ENCODE measurements around the gene PLCB4.

DNA sequence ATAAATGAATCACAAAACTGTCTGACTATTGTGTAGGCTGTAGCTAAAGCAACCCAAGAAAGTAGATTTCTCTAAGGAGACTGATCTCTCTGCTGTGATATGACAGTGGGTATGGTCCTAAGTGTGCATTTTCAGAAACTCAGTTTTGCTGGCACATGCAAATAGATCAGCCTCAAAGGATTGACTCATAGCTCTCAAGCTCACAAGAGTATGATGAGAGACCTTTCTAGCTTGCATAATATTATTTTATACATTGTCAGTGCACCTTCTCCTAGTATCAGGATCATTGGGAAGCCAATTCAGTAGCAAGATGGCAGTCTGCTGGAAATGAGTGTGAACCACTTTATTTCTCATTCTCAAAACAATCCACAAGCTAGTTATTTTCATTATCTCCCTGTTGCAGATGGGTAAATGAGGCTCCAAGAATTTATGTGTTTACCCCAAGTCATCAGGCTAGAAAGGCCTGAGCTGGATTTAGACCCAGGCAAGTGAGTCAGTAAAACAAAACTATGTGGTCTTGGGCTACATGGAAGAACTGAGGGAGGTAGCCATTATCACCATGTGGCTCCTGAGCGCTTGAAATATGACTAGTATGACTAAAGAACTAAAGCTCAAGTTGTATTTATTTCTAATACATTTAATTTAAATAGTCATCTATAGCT lies 27.9 kb upstream of the PLCB4 start:
- TF ChIP-seq, protein P1, sequence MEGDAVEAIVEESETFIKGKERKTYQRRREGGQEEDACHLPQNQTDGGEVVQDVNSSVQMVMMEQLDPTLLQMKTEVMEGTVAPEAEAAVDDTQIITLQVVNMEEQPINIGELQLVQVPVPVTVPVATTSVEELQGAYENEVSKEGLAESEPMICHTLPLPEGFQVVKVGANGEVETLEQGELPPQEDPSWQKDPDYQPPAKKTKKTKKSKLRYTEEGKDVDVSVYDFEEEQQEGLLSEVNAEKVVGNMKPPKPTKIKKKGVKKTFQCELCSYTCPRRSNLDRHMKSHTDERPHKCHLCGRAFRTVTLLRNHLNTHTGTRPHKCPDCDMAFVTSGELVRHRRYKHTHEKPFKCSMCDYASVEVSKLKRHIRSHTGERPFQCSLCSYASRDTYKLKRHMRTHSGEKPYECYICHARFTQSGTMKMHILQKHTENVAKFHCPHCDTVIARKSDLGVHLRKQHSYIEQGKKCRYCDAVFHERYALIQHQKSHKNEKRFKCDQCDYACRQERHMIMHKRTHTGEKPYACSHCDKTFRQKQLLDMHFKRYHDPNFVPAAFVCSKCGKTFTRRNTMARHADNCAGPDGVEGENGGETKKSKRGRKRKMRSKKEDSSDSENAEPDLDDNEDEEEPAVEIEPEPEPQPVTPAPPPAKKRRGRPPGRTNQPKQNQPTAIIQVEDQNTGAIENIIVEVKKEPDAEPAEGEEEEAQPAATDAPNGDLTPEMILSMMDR (conservative IDR thresholded peaks at IDR 0.05; ENCODE audit: low read length) = no peak
- TF ChIP-seq EZH2phosphoT487 (IDR thresholded peaks at IDR 0.05; ENCODE audit: borderline replicate concordance) = no peak
